Endothelial cell (in vitro differentiated cells): Measurements from ENCODE around the gene KCNAB1. TPM values are rescaled to one million over a fixed set of nuclear protein-coding genes. Genes with fewer than 3 reads are reported as not detected.

Experiments used
- DNase-seq: peaks from one replicate; pipeline ENCODE4 v3.0.0; 2021; ENCODE audit warnings: low spot score
- H3K27ac Mint-ChIP-seq: one replicate; pipeline ENCODE4 v1.8.0; 2021; ENCODE audit warnings: mixed read lengths, inconsistent platforms; ENCODE audit not compliant: unreplicated experiment
- H3K27me3 Mint-ChIP-seq: one replicate; pipeline ENCODE4 v1.8.0; 2021; ENCODE audit warnings: mild to moderate bottlenecking, moderate library complexity, mixed read lengths, inconsistent platforms; ENCODE audit not compliant: unreplicated experiment
- H3K36me3 Mint-ChIP-seq: one replicate; pipeline ENCODE4 v1.8.0; 2021; ENCODE audit warnings: mild to moderate bottlenecking, low read depth, mixed read lengths, inconsistent platforms; ENCODE audit not compliant: unreplicated experiment
- H3K4me1 Mint-ChIP-seq: one replicate; pipeline ENCODE4 v1.8.0; 2021; ENCODE audit warnings: mild to moderate bottlenecking, mixed read lengths, inconsistent platforms; ENCODE audit not compliant: unreplicated experiment
- H3K4me3 Mint-ChIP-seq: one replicate; pipeline ENCODE4 v1.8.0; 2021; ENCODE audit warnings: mild to moderate bottlenecking, mixed read lengths, inconsistent platforms; ENCODE audit not compliant: unreplicated experiment
- H3K9me3 Mint-ChIP-seq: one replicate; pipeline ENCODE4 v1.8.0; 2021; ENCODE audit warnings: mixed read lengths, inconsistent platforms; ENCODE audit not compliant: unreplicated experiment
- CTCF ChIP-seq: fragments of 200-600 bp; sonication (generic); IDR thresholded peaks from one replicate; pipeline ENCODE4 v1.5.0; 2021; ENCODE audit warnings: antibody characterized with exemption; ENCODE audit not compliant: unreplicated experiment
- total RNA-seq: library from RNA; stranded (reverse); fragmentation: NEBNext Ultra II Directional; extraction: Animal tissue kit (Norgen Biotek cat#: 25700); gene quantifications from one replicate; pipeline ENCODE4 v1.2.1, GENCODE V29; 2021; ENCODE audit not compliant: unreplicated experiment

KCNAB1 gene
- total RNA-seq, 1 donor from 2014 or later, result not detected

GRCh38 chr3:156368189-156368588 lies 247.8 kb downstream of the KCNAB1 start:
- no peak for DNase-seq
- Mint-ChIP-seq H3K27ac (no peak overlapping the region), H3K4me1 (no peaks in the 10 kb centered on the region), H3K36me3 (no peaks in the 10 kb centered on the region), H3K4me3 (no peak overlapping the region), H3K27me3 (no peaks in the 10 kb centered on the region), H3K9me3 (no peaks in the 10 kb centered on the region)
- TF ChIP-seq CTCF, result no peak

- peaks cover 4% of the 10 kb centered on the region for H3K27me3 Mint-ChIP-seq
- DNase-seq, result no peak
- no peaks in the 10 kb centered on the region for H3K4me1 Mint-ChIP-seq
- TF ChIP-seq CTCF, result no peak
- H3K9me3 Mint-ChIP-seq, result no peaks in the 10 kb centered on the region
- H3K36me3 Mint-ChIP-seq, result no peaks in the 10 kb centered on the region
- no peak overlapping the region for H3K4me3 Mint-ChIP-seq
- no peak overlapping the region for H3K27ac Mint-ChIP-seq
Measured at GRCh38 chr3:156371701-156372100, 251.3 kb downstream of the KCNAB1 start.

GRCh38 chr3:156373095-156373494 lies 252.7 kb downstream of the KCNAB1 start:
- Mint-ChIP-seq H3K4me1 (peaks cover 10% of the 10 kb centered on the region), H3K27me3 (peaks cover 4% of the 10 kb centered on the region), H3K27ac (no peak overlapping the region), H3K4me3 (no peak overlapping the region), H3K9me3 (no peaks in the 10 kb centered on the region), H3K36me3 (no peaks in the 10 kb centered on the region)
- TF ChIP-seq CTCF, result no peak
- DNase-seq, result no peak

GRCh38 chr3:156373654-156374053 lies 253.3 kb downstream of the KCNAB1 start:
- DNase-seq, result no peak
- Mint-ChIP-seq H3K27ac (no peak overlapping the region), H3K4me1 (peaks cover 10% of the 10 kb centered on the region), H3K27me3 (peaks cover 4% of the 10 kb centered on the region), H3K4me3 (no peak overlapping the region), H3K9me3 (no peaks in the 10 kb centered on the region), H3K36me3 (no peaks in the 10 kb centered on the region)
- TF ChIP-seq CTCF, result no peak

GRCh38 chr3:156376199-156376598 lies 255.8 kb downstream of the KCNAB1 start:
- TF ChIP-seq CTCF, result no peak
- peaks cover 6% of the 10 kb centered on the region for H3K27me3 Mint-ChIP-seq
- no peaks in the 10 kb centered on the region for H3K36me3 Mint-ChIP-seq
- no peak overlapping the region for H3K27ac Mint-ChIP-seq
- DNase-seq, result no peak
- H3K9me3 Mint-ChIP-seq, result no peaks in the 10 kb centered on the region
- no peak overlapping the region for H3K4me3 Mint-ChIP-seq
- H3K4me1 Mint-ChIP-seq, result peaks cover 12% of the 10 kb centered on the region
